ENCODE measurements around the gene ALLC. TPM values are rescaled to one million over a fixed set of nuclear protein-coding genes. Genes with fewer than 3 reads are reported as not detected.

The ALLC gene
- total RNA-seq, 4 donors from 2014 or later: not detected

DNA sequence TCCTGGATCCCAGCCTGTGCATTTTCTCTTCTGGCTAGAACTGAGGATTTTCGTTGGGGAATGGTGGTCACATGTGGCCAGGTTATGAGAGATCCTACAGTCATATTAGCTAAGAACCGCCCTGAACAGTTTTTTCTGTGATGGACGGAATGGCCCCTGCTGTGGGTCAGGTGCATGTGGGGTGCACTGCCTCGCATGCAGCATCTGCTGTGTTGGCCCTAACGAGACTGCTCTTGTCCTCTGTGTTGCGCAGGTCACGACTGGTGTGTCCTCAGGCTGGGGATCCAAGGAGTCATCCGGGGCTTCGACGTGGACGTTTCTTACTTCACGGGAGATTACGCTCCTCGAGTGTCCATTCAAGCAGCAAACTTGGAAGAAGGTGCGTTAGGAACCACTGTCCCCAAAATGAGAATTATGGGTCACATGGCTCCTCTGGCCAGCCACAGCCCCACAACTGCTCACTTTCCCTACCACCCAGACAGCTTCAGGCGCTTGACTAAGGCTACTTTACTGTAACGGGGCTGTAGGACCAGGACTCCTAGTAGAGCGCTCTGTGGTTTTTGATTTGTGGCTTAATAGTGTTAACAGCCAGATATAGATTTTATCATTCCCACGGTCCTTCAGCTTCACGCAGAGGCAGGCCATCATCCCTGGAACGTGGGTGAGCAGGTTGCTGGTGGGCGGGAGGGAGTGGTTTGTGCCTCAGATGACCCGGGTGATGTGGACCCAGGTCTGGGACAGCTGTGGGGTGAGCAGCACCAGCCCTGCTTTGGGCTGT lies 21.8 kb downstream of the ALLC start:
- Histone ChIP-seq H3K4me1 (no peaks in the 10 kb centered on the region), H3K36me3 (no peaks in the 10 kb centered on the region), H3K9me3 (no peaks in the 10 kb centered on the region), H3K4me3 (no peak overlapping the region), H3K27ac (no peak overlapping the region), H3K27me3 (no peaks in the 10 kb centered on the region)
- in situ Hi-C loops (cut with MboI; ENCODE audit: low sequenced_read_pairs in 4 of 4): no loop called here
- intact Hi-C loops (cut with DNase I; ENCODE audit: low total_unique reads): no loop called here
- ATAC-seq: no peak
- TF ChIP-seq, protein P1, sequence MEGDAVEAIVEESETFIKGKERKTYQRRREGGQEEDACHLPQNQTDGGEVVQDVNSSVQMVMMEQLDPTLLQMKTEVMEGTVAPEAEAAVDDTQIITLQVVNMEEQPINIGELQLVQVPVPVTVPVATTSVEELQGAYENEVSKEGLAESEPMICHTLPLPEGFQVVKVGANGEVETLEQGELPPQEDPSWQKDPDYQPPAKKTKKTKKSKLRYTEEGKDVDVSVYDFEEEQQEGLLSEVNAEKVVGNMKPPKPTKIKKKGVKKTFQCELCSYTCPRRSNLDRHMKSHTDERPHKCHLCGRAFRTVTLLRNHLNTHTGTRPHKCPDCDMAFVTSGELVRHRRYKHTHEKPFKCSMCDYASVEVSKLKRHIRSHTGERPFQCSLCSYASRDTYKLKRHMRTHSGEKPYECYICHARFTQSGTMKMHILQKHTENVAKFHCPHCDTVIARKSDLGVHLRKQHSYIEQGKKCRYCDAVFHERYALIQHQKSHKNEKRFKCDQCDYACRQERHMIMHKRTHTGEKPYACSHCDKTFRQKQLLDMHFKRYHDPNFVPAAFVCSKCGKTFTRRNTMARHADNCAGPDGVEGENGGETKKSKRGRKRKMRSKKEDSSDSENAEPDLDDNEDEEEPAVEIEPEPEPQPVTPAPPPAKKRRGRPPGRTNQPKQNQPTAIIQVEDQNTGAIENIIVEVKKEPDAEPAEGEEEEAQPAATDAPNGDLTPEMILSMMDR (IDR thresholded peaks at IDR 0.05 in 4 of 5, conservative IDR thresholded peaks at IDR 0.05 in 1 of 5): no peak
- TF ChIP-seq POLR2A (IDR thresholded peaks at IDR 0.05): no peak
- no peak for DNase-seq

DNA sequence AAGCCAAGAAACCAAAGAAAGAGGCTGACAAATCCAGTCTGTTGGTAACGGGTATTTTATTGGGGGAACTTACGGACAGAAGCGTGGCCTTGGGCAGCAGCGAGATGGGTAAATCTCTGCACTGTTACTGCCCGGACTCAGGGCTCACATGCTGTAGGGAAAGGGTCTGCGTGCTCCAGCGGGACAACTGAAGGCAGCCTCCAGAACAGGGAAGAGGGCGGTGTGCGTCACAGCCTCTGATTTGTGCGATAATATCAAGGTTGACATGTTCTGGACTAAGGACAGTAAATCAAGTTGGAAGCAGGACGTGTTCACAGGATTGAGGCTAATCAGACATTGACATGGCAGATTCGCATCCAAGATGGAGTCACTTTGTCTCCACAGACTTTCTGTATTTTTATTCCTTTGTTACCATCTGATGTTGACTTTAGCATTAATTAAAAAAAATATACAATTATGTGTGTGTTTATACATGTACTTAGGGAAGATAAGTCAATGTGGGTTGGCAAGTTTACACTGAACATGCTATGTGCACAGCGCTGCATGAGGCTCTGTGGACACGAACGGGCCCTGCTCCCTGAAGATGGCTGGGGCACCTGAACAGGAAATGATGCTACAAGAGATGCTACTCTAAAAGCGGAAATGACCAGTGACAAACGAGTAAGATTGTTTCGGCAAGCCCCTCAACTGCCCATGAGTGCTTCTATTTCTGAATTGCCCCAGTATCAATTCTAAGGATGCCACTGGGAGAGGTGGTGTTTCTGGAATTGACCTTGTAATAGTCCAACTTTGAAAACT lies 22.7 kb downstream of the ALLC start:
- in situ Hi-C loops (cut with MboI; ENCODE audit: low sequenced_read_pairs in 4 of 4) (no loop called here), intact Hi-C loops (cut with DNase I; ENCODE audit: low total_unique reads) (no loop called here)
- H3K27ac ChIP-seq: no peak overlapping the region
- no peaks in the 10 kb centered on the region for H3K9me3 ChIP-seq
- ATAC-seq (no peak), DNase-seq (no peak)
- no peaks in the 10 kb centered on the region for H3K27me3 ChIP-seq
- no peaks in the 10 kb centered on the region for H3K36me3 ChIP-seq
- no peaks in the 10 kb centered on the region for H3K4me1 ChIP-seq
- TF ChIP-seq POLR2A (IDR thresholded peaks at IDR 0.05): no peak
- TF ChIP-seq, protein P1 (IDR thresholded peaks at IDR 0.05 in 4 of 5, conservative IDR thresholded peaks at IDR 0.05 in 1 of 5): no peak
- no peak overlapping the region for H3K4me3 ChIP-seq

DNA sequence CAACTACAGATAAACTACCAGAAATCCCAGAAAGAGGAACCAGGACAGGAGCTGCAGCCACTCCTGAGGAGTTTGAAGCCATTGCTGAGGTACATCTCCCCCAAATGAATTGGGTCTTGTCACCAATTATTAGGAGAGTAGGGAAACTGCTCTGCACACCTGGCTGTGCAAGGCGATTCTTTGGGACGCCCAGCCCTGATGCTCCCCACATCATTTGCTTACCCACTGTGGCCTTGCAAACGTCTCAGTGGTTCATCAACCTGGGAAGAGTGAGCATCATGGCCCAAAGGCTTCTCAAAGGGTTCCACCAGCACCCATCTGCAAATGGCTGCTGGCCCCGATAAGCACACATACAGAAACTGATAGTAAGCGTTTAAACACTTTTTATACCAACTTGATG lies 23.6 kb downstream of the ALLC start:
- TF ChIP-seq, protein P1 (IDR thresholded peaks at IDR 0.05 in 4 of 5, conservative IDR thresholded peaks at IDR 0.05 in 1 of 5): no peak
- no peak for TF ChIP-seq POLR2A (IDR thresholded peaks at IDR 0.05)
- no peak overlapping the region for H3K27ac ChIP-seq
- no peak for ATAC-seq
- no peaks in the 10 kb centered on the region for H3K36me3 ChIP-seq
- H3K27me3 ChIP-seq: no peaks in the 10 kb centered on the region
- no peak overlapping the region for H3K4me3 ChIP-seq
- in situ Hi-C loops (cut with MboI; ENCODE audit: low sequenced_read_pairs in 4 of 4) (no loop called here), intact Hi-C loops (cut with DNase I; ENCODE audit: low total_unique reads) (no loop called here)
- H3K9me3 ChIP-seq: no peaks in the 10 kb centered on the region
- DNase-seq: no peak
- H3K4me1 ChIP-seq: no peaks in the 10 kb centered on the region

DNA sequence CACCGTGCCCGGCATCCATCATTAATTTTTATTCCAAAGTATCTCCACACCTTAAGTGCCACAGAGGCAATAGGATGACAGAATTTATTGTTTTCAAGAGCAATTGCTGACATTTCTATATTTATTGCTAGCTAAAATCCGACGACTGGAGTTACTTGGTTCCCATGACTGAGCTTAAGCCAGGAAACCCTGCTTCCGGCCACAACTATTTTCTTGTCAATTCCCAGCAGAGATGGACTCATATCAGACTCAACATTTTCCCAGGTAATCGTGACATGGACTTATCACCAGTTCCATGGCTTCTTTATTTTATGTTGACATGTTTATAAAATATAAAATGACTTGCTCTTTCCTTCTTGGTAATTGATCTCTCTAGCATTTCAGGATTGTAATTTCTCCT lies 24.8 kb downstream of the ALLC start:
- in situ Hi-C loops (cut with MboI; ENCODE audit: low sequenced_read_pairs in 4 of 4): no loop called here
- TF ChIP-seq, protein P1 (IDR thresholded peaks at IDR 0.05 in 4 of 5, conservative IDR thresholded peaks at IDR 0.05 in 1 of 5): no peak
- TF ChIP-seq POLR2A (IDR thresholded peaks at IDR 0.05): no peak
- ATAC-seq (no peak), DNase-seq (no peak)
- Histone ChIP-seq H3K4me3 (no peak overlapping the region), H3K27me3 (no peaks in the 10 kb centered on the region), H3K9me3 (no peaks in the 10 kb centered on the region), H3K36me3 (no peaks in the 10 kb centered on the region), H3K27ac (no peak overlapping the region), H3K4me1 (no peaks in the 10 kb centered on the region)
- intact Hi-C loops (cut with DNase I; ENCODE audit: low total_unique reads): no loop called here

All from gastrocnemius medialis (tissue), 4 donors.